CD14-positive monocyte (primary cell): ENCODE data around the gene SH3YL1. TPM values are rescaled to one million over a fixed set of nuclear protein-coding genes. Genes with fewer than 3 reads are reported as not detected.
A peak's percentile ranks its signal among the peaks of the same experiment; 100 is the strongest.

Source experiments
- DNase-seq, 3 donors: peaks; one replicate each; pipeline ENCODE4 v3.0.0-alpha.2; 2011 to 2022
- H2AFZ ChIP-seq: 2 replicates; pipeline ENCODE4 v1.6.0; 2012; ENCODE audit warnings: mild to moderate bottlenecking, low read depth, low read length, inconsistent platforms; ENCODE audit not compliant: insufficient read depth, poor library complexity, severe bottlenecking
- H3K27ac ChIP-seq, 2 donors: 1 replicate in 1 of 2; 2 replicates in 1 of 2; pipeline ENCODE4 v1.5.1; 2012 to 2013; ENCODE audit warnings: low read length in 2 of 2, control low read depth in 1 of 2, inconsistent platforms in 1 of 2, low read depth in 1 of 2, mild to moderate bottlenecking in 1 of 2
- H3K27me3 ChIP-seq, 2 donors: one replicate each; pipeline versions ENCODE4 v1.6.0 to v1.6.1; 2011 to 2013; ENCODE audit warnings: low read length in 2 of 2; ENCODE audit not compliant: control insufficient read depth in 2 of 2, insufficient read depth in 2 of 2
- H3K36me3 ChIP-seq, 2 donors: replicated peaks in 1 of 2; 1 replicate in 1 of 2; 2 replicates in 1 of 2; pipeline versions ENCODE4 v1.5.1 to v1.6.1; 2012 to 2013; ENCODE audit warnings: low read length in 2 of 2, control low read depth in 1 of 2, inconsistent platforms in 1 of 2, mild to moderate bottlenecking in 1 of 2; ENCODE audit not compliant: insufficient read depth in 2 of 2, control insufficient read depth in 1 of 2
- H3K4me1 ChIP-seq, 2 donors: 1 replicate in 1 of 2; 2 replicates in 1 of 2; pipeline versions ENCODE4 v1.5.1 to v1.6.1; 2012 to 2013; ENCODE audit warnings: low read length in 2 of 2, control low read depth in 1 of 2, inconsistent platforms in 1 of 2, mild to moderate bottlenecking in 1 of 2, moderate library complexity in 1 of 2; ENCODE audit not compliant: insufficient read depth in 2 of 2, control insufficient read depth in 1 of 2
- H3K4me2 ChIP-seq: replicated peaks from 2 replicates; pipeline ENCODE3; 2012; ENCODE audit warnings: low read length, moderate library complexity, mild to moderate bottlenecking; ENCODE audit not compliant: poor library complexity, severe bottlenecking; ENCODE audit errors: extremely low read depth
- H3K4me3 ChIP-seq, 3 experiments: fragments of 200-600 bp in 1 of 3; sonication (generic) in 1 of 3; replicated peaks in 1 of 3; 1 replicate in 2 of 3; 2 replicates in 1 of 3; pipeline ENCODE4 v1.5.1; 2011 to 2013; ENCODE audit warnings: low read length in 3 of 3, mild to moderate bottlenecking in 3 of 3, control low read depth in 2 of 3, low read depth in 2 of 3, inconsistent platforms in 1 of 3, moderate library complexity in 1 of 3
- H3K79me2 ChIP-seq: 2 replicates; pipeline ENCODE4 v1.6.0; 2012; ENCODE audit warnings: mild to moderate bottlenecking, control low read depth, inconsistent platforms, low read length, moderate library complexity; ENCODE audit not compliant: insufficient read depth
- H3K9ac ChIP-seq: 2 replicates; pipeline ENCODE4 v1.6.0; 2017; ENCODE audit warnings: low read length, mild to moderate bottlenecking; ENCODE audit not compliant: insufficient read depth, poor library complexity, severe bottlenecking
- H3K9me3 ChIP-seq, 2 donors: replicated peaks in 1 of 2; 1 replicate in 1 of 2; 2 replicates in 1 of 2; pipeline versions ENCODE4 v1.5.1 to v1.6.1; 2012 to 2013; ENCODE audit warnings: low read length in 2 of 2, control low read depth in 1 of 2; ENCODE audit not compliant: control insufficient read depth in 1 of 2, insufficient read depth in 1 of 2
- H4K20me1 ChIP-seq: 2 replicates; pipeline ENCODE4 v1.6.0; 2012; ENCODE audit warnings: mild to moderate bottlenecking, low read length, control low read depth, moderate library complexity; ENCODE audit not compliant: insufficient read depth
- H3K27ac Mint-ChIP-seq, 7 donors: one replicate each; pipeline ENCODE4 v1.8.0; 2020; ENCODE audit warnings: mild to moderate bottlenecking in 7 of 7, mixed read lengths in 7 of 7, moderate library complexity in 6 of 7, inconsistent platforms in 2 of 7
- H3K27me3 Mint-ChIP-seq, 3 donors: one replicate each; pipeline ENCODE4 v1.8.0; 2021 to 2022; ENCODE audit warnings: low read depth in 3 of 3, mild to moderate bottlenecking in 3 of 3, mixed read lengths in 3 of 3, moderate library complexity in 3 of 3, inconsistent platforms in 1 of 3
- H3K36me3 Mint-ChIP-seq, 2 donors: one replicate each; pipeline ENCODE4 v1.8.0; 2020; ENCODE audit warnings: mixed read lengths in 2 of 2, inconsistent platforms in 1 of 2, mild to moderate bottlenecking in 1 of 2
- H3K4me1 Mint-ChIP-seq: one replicate; pipeline ENCODE4 v1.8.0; 2020; ENCODE audit warnings: mild to moderate bottlenecking, mixed read lengths
- H3K4me3 Mint-ChIP-seq, 2 donors: one replicate each; pipeline ENCODE4 v1.8.0; 2020; ENCODE audit warnings: mild to moderate bottlenecking in 2 of 2, mixed read lengths in 2 of 2, moderate library complexity in 1 of 2
- H3K9me3 Mint-ChIP-seq, 7 donors: one replicate each; pipeline ENCODE4 v1.8.0; 2020 to 2022; ENCODE audit warnings: mixed read lengths in 7 of 7, mild to moderate bottlenecking in 6 of 7, moderate library complexity in 6 of 7, inconsistent platforms in 2 of 7
- CTCF ChIP-seq: fragments of 200-600 bp; IDR thresholded peaks from one replicate; pipeline ENCODE4 v1.8.0; 2022; ENCODE audit warnings: antibody characterized with exemption, mild to moderate bottlenecking
- WGBS: methylation state at CpG from one replicate; pipeline ENCODE4 v1.1.5; 2013; ENCODE audit warnings: missing lambda C conversion rate; ENCODE audit not compliant: insufficient coverage; 5-methylcytosine and 5-hydroxymethylcytosine counted together
- intact Hi-C, 2 donors: fragments of 100-400 bp; cut with micrococcal nuclease; formaldehyde crosslinking; loops; one replicate each; pipeline versions ENCODE4 v1.15.0 to v1.15.1; 2023
- polyA plus RNA-seq, 3 donors: library from polyadenylated mRNA; depleted of rRNA in 1 of 3; unstranded in 2 of 3; stranded (reverse) in 1 of 3; fragments of 300-500 nt in 2 of 3; fragments of >200 nt in 1 of 3; fragmentation: Illumina TruSeq in 2 of 3; gene quantifications; 1 replicate in 2 of 3; 2 replicates in 1 of 3; pipeline ENCODE4 v1.2.3, GENCODE V29; 2012 to 2021

Gene SH3YL1
- polyA plus RNA-seq, 3 donors = 2.4 to 11.7 (median 4.0) TPM

DNA sequence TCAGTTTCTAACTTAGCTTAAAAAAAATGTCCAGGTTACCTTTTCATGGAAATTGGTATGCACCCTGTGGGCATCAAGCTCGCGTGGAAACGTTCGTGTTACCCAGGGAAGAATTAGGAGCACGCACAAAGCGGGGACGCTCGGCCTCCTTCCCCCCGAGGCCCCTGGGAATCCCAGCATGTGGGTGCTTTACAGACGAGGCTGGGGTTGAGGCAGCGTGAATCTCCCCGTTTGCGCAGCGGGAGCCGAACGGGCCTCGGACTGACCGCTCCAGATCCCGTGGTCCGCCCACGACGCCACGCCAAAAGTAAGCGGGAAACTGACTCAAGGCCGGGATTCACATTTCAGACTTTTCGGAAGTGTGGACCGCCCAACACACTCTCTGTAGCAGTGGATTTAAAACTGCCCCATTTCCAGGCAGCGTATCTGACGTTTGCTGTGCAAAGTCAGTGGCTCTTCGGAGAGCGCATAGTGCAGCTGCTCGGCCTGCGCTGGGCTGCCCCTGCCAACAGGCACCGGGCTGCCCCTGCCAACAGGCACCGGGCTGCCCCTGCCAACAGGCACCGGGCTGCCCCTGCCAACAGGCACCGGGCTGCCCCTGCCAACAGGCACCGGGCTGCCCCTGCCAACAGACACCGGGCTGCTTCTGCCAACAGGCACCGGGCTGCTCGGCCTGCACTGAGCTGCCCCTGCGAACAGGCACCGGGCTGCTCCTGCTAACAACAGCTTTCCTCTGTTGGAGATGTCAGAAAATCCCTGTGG, 49.7 kb downstream of the SH3YL1 start:
- Mint-ChIP-seq H3K27ac (peak overlapping the region in 1 of 7 donors; percentile 72), H3K4me3 (no peak overlapping the region), H3K4me1 (no peaks in the 10 kb centered on the region), H3K27me3 (peaks cover 0 to 3% (median 3%) of the 10 kb centered on the region in 3 donors), H3K36me3 (peaks cover 8 to 10% of the 10 kb centered on the region in 2 donors), H3K9me3 (peaks cover 4 to 11% (median 9%) of the 10 kb centered on the region in 7 donors)
- no peak overlapping the region for H3K4me3 ChIP-seq
- no peaks in the 10 kb centered on the region for H3K79me2 ChIP-seq
- no peaks in the 10 kb centered on the region for H3K36me3 ChIP-seq
- no peaks in the 10 kb centered on the region for H3K4me1 ChIP-seq
- no peak overlapping the region for H3K9ac ChIP-seq
- intact Hi-C loops = no loop called here
- H3K27ac ChIP-seq = no peak overlapping the region
- no peaks in the 10 kb centered on the region for H4K20me1 ChIP-seq
- WGBS = 90% methylated on average over 40 of the region's 43 CpGs
- H3K27me3 ChIP-seq = no peaks in the 10 kb centered on the region
- peaks cover 5 to 28% of the 10 kb centered on the region in 2 donors for H3K9me3 ChIP-seq
- H2AFZ ChIP-seq = no peak overlapping the region
- DNase-seq = no peak
- no peak for TF ChIP-seq CTCF
- H3K4me2 ChIP-seq = no peak overlapping the region

DNA sequence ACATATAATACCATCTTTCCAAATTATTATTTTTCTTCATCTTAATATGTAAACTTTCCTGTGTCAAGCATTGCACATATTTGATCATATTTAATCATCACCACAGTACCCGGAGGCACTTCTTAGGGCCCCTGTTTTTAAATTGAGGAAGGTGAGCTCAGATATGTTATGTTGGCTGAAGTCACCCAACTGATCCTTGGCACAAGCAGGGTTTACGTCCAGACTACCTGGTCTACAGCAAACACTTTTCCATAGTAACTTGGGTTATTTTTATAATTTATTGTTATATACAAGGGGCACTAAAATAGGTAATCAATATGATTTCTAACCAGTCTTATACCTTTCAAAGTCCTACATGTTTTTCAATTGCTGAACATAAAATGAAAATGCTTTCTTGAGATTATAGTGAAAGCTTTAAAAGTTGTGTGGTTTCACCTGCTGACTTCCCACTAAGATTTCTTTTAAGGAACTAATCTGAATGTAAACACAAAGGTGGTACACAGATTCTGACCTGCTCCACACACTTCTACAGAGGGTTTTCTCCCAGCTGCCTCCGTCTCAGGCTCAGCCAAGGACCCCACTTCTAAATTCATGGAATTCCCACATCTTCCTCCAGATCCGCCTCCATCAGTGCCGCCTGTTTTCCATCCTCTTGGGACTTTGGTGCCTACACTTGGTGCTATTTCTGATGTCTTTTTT, 52.2 kb downstream of the SH3YL1 start:
- no peaks in the 10 kb centered on the region for H3K79me2 ChIP-seq
- no peak overlapping the region for H3K27ac ChIP-seq
- WGBS = 94% methylated on average over 3 of the region's 5 CpGs
- Mint-ChIP-seq H3K4me1 (no peaks in the 10 kb centered on the region), H3K4me3 (no peak overlapping the region), H3K36me3 (no peaks in the 10 kb centered on the region), H3K9me3 (peaks cover 6 to 16% (median 9%) of the 10 kb centered on the region in 7 donors), H3K27ac (no peak overlapping the region), H3K27me3 (peaks cover 0 to 5% (median 3%) of the 10 kb centered on the region in 3 donors)
- peaks cover 18 to 41% of the 10 kb centered on the region in 2 donors for H3K9me3 ChIP-seq
- no peaks in the 10 kb centered on the region for H3K36me3 ChIP-seq
- no peak overlapping the region for H3K4me3 ChIP-seq
- TF ChIP-seq CTCF = no peak
- H3K4me2 ChIP-seq = no peak overlapping the region
- H4K20me1 ChIP-seq = no peaks in the 10 kb centered on the region
- no peak overlapping the region for H3K9ac ChIP-seq
- intact Hi-C loops = no loop called here
- no peak overlapping the region for H2AFZ ChIP-seq
- H3K27me3 ChIP-seq = no peaks in the 10 kb centered on the region
- H3K4me1 ChIP-seq = no peaks in the 10 kb centered on the region
- DNase-seq = no peak
